Measurements from ENCODE around the gene ACADM. TPM values are rescaled to one million over a fixed set of nuclear protein-coding genes. Genes with fewer than 3 reads are reported as not detected.
A peak's percentile ranks its signal among the peaks of the same experiment; 100 is the strongest.
"Not testable (repeated sequence)": the region's sequence is repeated elsewhere in the genome, so short reads cannot be mapped to it uniquely, and the experiment has no call there.

ACADM gene
- total RNA-seq, 1 experiment from 2014 or later = 37.9 TPM

GRCh38 chr1:75677443-75677842 is 47.1 kb upstream of the ACADM start (continued):
- TF ChIP-seq E2F1 (CRISPR knock-in tag; IDR thresholded peaks at IDR 0.05) (no peak), OVOL2 (CRISPR knock-in tag; IDR thresholded peaks at IDR 0.05; ENCODE audit: borderline replicate concordance) (no peak)

- DNase-seq (ENCODE audit: low spot score) = peak; percentile 81
- peaks cover 35% of the 10 kb centered on the region for H3K4me1 Mint-ChIP-seq
- H3K36me3 Mint-ChIP-seq; POLR2A ChIA-PET; ATAC-seq; CTCF ChIA-PET; H3K27me3 Mint-ChIP-seq (ENCODE audit: low read depth); H3K9me3 Mint-ChIP-seq: not testable (repeated sequence)
- H3K4me3 Mint-ChIP-seq = peak overlapping the region; percentile 77
- peak overlapping the region; percentile 70 for H3K27ac Mint-ChIP-seq
- TF ChIP-seq FOXK1 (CRISPR knock-in tag; IDR thresholded peaks at IDR 0.05) = 0 out of 2 replicates have a peak, but pooled peaks have one; percentile 28
Observed at GRCh38 chr1:75677964-75678363, 46.5 kb upstream of the ACADM start.

GRCh38 chr1:75690547-75690946 is 34.0 kb upstream of the ACADM start:
- Mint-ChIP-seq H3K27me3 (ENCODE audit: low read depth) (no peaks in the 10 kb centered on the region), H3K4me3 (no peak overlapping the region), H3K36me3 (no peaks in the 10 kb centered on the region), H3K27ac (no peak overlapping the region), H3K9me3 (peaks cover 9% of the 10 kb centered on the region), H3K4me1 (no peaks in the 10 kb centered on the region)
- no peak for DNase-seq (ENCODE audit: low spot score)
- CTCF ChIA-PET = no interaction called here
- no peak for ATAC-seq
- TF ChIP-seq PRRX2 (CRISPR knock-in tag; IDR thresholded peaks at IDR 0.05) (no peak), STAT6 (CRISPR knock-in tag; conservative IDR thresholded peaks at IDR 0.05; ENCODE audit: low read depth) (no peak), E2F5 (CRISPR knock-in tag; IDR thresholded peaks at IDR 0.05) (no peak), MXD4 (CRISPR knock-in tag; IDR thresholded peaks at IDR 0.05; ENCODE audit: borderline replicate concordance) (no peak), JUN (CRISPR knock-in tag; IDR thresholded peaks at IDR 0.05) (no peak)
- POLR2A ChIA-PET = no interaction called here

- peaks cover 4% of the 10 kb centered on the region for H3K4me1 Mint-ChIP-seq
Observed at GRCh38 chr1:75693551-75693950, 31.0 kb upstream of the ACADM start.

More at GRCh38 chr1:75693551-75693950, 31.0 kb upstream of the ACADM start:
- TF ChIP-seq JAZF1 (CRISPR knock-in tag; IDR thresholded peaks at IDR 0.05) (no peak), ZNF671 (CRISPR knock-in tag; IDR thresholded peaks at IDR 0.05) (no peak), HMGA2 (CRISPR knock-in tag; IDR thresholded peaks at IDR 0.05) (no peak), CTCF (IDR thresholded peaks at IDR 0.05) (no peak), ATF3 (CRISPR knock-in tag; conservative IDR thresholded peaks at IDR 0.05) (no peak), ELF4 (CRISPR knock-in tag; IDR thresholded peaks at IDR 0.05; ENCODE audit: low read depth) (no peak), JUN (CRISPR knock-in tag; IDR thresholded peaks at IDR 0.05) (no peak)
- DNase-seq (ENCODE audit: low spot score) (no peak), ATAC-seq (no peak)
- Mint-ChIP-seq H3K4me3 (no peak overlapping the region), H3K36me3 (no peaks in the 10 kb centered on the region), H3K9me3 (peaks cover 6% of the 10 kb centered on the region), H3K27me3 (ENCODE audit: low read depth) (no peaks in the 10 kb centered on the region), H3K27ac (no peak overlapping the region)
- ChIA-PET POLR2A (no interaction called here), CTCF (no interaction called here)

Measured in WTC11 (cell line).